HG03097 (cell line): ENCODE results near the gene B4GALT2.

Experiments
- ATAC-seq: cut with Tn5 transposase; IDR thresholded peaks from one replicate; pipeline ENCODE4 v1.9.1; 2021; ENCODE audit not compliant: unreplicated experiment, low FRiP score

B4GALT2 gene

DNA sequence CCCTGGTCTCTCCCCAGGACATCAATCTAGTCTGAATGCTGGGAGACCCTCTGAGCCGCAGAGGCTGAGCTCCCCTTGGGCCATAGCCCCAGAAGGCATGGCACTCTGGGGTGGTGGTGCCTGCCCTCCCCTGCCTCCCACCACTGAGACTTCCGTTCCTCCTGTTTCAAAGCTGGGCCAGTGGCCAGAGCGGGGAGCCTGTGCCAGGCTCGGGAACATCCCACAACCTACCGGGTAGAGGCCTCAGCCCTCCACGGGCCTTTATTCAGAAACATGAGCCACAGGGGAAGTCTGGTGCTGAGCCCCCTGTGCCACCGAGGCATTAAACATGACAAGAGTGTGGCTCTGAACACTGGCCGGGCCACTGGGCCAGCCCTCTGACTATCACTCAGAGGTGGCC lies 20.4 kb downstream of the B4GALT2 start:
- ATAC-seq, result no peak

DNA sequence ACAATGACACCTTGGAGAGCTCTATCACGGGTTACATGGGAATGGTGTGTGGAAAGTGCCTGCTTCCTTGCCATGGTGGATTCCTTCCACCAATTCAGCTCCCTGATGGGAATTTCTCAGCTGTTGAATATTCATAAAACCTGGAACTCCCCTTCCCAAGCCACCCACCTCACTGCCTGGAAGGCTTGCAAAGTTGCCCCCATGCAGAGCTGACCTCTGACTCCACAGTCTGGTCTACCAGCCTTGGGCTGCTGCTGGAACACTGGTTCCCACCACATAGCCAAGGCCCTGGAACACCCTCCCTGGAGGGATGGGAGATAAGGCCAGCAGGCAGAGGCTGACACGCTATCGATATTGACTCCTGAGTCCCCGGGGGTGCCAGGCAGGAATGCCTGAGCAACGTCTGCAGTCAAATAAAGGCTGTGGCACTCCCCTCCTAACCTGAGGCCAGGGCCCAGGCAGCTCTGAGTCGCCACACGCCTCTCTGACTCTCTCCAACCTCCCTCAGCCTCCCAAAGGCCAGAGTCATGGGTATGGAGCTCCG lies 21.2 kb downstream of the B4GALT2 start:
- no peak for ATAC-seq

DNA sequence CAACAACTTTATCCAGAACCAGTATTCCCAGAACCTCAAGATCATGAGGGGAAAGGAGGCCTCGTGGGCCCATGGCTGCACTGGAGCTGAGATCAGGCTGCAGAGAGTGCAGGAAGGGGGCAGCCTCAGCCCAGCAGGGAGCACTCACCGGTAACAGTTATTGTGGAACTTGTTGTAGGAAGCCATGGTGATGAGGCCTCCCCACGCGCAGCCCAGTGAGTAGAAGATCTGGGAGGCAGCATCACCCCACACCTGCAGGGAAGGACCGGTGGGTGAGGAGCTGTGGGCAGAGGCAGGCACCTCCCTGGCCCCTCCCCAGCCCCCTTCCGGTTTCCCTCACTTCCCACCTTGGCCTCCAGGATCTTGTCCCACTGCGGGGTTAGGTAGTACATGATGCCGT lies 23.2 kb downstream of the B4GALT2 start:
- no peak for ATAC-seq

DNA sequence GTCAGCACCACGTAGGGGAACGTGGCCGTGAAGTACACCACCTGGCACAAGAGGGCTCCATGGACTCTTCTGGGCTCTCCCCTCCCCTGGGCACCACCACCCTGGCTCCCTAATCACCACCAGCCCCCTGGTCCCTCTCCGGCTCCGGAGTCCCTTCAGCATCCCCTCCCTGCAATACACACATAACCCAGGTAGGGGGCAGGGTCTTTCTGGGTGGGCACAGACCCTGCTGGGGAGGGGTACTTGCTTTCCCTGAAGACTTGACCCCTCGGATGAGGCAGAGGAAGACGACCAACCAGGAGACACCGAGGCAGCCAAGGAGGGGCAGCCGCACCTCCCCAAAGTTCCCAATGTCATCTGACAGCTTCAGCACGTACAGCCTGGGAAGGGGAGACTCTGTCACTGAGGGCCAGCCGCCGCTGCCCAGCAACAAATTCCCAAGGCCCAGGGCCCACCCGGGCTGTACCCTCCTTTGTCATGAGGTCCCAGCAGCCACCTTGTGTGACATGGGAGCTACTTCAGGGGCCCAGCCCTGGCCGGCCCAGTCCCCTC lies 23.7 kb downstream of the B4GALT2 start:
- ATAC-seq, result no peak

DNA sequence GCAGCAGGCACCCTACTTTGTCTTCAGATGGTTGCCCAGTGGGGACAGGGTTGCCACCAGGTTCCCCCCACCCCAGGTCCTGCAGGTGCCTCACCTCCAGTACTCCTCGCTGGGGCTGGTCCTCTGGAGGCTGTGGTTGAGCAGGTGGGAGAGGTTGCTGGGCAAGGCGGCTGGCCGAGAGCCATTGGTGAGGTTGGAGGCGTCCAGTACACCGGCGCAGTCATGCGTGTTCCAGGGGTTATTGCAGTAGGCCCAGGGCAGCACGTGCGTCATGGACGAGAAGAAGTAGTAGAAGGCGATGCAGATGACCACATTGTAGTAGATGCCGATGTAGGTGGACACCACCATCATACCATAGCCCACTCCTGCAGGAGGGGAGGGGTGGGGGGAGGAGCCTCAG lies 29.2 kb downstream of the B4GALT2 start:
- ATAC-seq, result no peak

DNA sequence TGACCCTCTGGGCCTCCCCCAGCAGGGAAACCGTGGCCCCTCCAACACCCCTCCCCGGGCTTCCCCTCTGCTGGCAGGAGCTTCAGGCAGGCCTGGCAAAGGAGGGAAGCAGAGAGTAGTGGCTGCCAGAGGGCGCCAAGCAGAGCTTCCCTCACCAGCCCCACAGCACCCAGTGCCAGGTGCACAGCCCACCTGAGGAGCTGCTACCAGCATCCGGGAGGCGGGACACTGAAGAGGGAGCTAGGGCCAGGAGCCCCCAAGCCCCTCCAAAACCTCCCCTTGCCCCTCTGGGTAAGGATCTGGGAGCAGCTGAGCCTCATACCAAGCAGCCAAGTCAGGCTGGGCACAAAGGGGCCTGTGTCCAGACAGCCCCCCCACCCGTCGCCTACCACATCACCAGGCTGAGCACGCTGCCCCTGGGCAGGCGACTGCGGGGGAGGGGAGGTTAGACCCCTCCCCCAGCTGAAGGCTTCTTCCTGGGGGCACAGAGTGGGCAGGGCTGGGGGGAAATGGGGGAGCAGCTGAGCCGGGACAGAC lies 32.0 kb downstream of the B4GALT2 start:
- no peak for ATAC-seq

DNA sequence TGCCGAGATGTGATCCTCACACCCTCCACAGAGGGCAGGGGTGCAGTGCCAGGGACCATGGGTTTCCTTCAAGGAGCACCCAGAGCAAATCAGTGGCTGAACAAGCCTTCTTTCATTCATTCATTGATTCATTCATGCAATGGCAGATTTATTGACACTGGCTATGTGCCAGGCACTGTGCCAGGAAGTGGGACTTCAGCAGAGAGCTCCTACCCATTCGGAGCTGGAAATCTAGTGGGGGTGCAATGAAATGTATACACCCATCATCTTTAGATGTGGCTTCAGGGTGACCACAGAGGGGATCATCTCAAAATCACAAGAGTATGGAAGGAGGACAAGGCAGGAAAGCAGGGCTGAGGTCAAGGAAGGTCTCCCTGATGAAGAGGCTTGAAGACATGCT lies 33.4 kb downstream of the B4GALT2 start:
- ATAC-seq, result no peak

DNA sequence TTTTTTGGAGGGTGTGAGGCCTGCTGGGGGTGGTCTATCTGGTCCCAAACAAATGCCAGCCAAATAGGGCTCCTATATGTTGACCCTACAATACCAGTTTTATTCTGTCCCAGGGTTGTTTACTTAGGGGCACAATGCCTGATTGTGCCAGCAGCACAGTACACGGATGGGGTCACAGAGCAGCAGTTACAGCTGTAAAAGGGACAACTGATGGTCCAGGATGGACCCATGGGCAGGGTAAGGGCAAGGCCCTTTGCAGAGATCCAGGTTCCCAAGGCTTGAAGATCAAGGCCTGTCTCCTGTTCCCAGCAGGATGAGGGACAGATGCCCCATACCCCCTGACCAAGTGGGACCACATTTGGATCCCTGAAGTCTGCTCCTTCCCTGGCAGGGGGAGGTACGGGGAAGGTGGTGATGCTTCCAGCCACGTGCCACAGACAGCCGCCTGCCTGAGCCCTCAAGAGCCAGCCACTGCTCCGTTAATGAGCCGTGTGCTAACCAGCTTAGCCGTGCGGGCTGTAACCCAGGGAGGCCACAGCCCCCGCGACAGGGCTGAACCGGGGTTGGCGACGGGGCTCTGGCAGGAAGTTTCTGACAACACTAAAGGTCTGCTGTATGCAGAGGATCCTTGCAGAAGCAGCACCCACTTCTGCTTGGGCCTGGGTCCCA lies 34.1 kb downstream of the B4GALT2 start:
- ATAC-seq, result no peak

DNA sequence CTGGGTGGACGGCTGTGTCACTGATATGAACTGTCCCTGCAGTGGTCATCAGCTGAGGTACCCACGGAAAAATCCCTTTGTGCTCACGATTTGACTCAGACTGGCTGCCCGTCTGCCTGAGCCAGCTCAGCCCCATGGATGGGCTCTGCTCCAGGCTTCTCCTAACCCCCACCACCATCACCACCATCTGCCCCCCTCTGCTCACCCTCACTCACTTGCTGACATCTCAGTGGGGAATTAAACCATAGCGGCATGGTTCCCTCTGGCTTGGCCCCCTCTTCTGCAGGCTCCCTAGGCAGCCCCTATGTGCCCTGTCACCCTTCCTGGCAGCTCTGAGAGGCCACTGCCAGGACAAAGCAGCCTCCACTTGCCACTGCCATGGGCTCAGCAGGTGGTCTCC lies 34.9 kb downstream of the B4GALT2 start:
- no peak for ATAC-seq

DNA sequence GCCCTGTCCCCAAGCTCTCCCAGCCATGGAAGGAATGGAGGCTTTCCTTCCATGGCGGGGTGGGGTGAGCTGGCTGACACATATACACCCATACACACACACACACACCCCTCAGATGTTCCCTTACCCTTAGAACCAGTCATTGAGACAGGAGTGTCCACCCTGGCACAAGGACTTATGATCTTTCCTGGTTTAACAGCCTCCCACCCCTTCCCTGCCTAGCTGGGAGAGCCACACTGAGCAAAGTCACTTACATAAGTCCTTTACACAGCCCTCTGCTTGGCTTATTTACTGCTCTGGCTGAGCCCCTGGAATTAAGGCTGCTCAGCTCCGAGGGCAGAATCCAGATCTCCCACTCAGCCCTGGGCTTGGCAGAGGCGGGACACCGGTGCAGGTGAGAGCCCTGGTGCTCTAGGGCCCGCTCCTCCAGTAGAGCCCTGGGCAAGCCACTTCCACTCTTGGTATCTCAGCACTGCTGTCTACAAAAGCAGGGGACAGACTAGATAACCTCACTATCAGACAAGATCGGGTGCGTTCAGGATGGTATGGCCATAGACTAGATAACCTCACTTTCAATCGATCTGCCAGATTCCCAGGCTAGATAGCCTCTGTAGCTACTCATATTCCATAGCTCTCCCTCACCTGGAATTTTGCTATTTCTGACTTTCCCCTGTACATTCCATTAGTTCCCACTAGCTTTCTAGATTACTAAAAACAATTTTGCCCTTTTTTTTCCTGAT lies 35.5 kb downstream of the B4GALT2 start:
- ATAC-seq, result no peak

DNA sequence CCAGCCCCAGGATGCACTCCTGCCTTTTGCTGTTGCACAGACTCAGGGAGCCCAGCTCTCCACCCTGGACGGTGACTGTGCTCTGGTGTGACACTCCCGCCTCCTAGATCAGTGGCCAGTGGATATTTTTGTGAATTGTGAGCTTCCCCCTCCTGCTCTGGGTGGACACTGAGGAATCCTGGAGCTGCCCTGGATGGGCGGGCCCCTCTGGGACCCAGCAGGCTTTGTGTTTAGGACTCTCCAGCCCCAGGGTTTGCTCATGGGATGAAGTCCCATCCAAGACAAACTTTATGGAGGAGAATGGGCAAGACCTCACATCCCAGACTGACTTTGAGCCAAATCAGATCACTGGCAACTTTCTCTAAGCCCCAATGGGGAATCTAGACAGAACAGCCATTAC lies 36.2 kb downstream of the B4GALT2 start:
- no peak for ATAC-seq

DNA sequence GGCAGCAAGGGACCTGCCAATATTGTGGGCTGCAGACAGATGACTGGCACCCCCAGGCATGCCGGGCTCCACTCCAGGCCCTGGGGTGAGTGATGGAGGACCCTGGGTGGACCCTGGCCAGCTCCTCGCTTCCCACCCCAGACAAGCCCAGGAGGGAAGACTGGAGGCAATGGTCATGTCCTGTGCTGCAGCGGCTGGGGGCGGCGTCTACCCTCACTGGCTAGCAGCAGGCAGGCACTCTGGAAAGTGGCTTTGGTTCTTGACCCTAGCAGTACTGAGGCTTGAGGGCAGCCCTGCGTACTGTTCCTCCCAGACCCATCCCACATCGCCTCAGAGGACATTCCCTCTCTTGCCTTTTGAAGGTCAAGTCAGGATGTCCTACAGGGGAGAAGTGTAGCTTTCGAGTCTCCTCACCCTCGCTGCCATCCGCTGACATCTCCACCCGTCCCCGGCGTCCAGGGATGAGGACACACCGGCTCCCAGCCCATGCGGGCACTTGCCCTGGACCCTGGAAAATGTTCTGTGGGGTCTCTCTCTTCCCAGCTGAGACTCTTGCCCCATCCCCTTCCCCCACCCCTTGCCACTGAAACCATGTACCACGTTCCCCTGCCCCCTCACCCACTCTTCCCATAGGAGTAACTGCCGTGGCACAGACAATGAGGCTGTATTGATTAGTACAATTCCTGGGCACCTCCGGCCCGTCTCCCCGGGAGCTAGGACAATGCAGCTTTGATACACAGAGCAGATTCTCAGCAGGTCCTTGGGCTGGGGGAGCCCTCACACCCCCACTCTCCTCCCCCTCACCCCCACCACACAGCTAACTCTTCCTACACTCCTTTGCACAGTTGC lies 37.3 kb downstream of the B4GALT2 start:
- no peak for ATAC-seq

DNA sequence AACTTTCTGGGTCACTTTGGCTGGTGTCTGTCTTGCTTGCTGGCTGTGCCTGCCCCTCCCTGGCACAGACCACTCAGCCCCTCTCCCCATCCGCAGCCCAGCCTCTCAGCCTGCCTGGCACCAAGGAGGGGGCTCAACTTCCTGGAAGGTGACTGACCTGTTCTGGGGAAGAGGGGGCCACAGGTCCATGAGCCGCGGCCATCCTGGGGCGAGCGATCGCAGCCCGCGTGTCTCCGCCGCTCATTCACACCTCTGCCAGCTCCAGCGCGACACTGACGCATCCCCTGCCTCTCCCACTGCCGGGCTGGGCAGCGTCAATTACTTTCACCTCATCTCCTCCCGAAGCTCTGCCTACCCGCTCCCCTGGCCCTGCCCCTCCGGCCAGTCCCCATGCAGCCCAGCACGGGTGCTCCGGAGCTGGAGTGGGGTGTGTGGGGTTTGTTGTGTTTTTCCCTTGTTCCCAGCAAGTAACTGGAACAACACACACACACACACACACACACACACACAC lies 37.9 kb downstream of the B4GALT2 start:
- ATAC-seq, result no peak

DNA sequence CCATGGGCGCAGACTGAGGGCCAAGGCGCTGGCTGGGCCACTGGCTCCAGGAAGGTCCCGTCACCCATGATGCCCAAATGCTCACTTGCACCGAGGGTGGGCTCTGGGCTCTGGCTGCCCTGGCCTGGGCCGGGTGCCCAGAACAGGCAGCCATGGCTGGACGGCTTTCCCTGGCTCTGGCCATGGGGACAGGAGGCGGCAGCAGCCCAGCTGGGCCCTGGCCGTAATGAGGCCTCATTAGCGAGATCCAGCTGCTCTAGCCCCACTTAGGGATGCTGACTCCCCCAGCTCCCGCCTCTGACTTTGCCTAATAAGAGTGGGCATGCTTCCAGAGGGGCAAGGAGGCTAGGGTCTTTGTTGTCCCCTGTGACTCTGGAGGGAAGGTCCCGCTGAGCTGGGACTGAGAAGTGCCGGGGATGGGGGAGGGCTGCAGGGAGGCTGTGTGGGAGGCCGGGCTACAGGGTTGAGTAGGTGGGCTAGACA lies 40.5 kb downstream of the B4GALT2 start:
- ATAC-seq, result no peak

DNA sequence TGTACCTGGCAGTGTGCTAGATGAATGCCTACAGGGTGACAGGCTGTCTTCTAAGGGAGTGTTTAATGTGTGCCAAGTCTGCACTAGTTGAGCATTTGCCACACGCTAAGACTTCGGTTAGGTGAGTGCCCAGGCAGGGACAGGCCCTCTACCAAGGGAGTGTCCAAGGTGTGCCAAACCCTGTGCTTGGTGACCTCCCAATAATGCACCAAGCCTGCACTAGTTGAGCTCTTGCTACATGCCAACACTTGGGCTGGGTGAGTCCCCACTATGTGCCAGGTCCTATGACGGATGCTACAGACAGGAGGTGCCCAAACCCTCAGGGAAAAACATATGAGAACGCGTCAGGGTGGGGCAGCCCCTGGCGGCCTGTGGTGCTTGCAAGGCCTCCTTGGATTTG lies 41.5 kb downstream of the B4GALT2 start:
- ATAC-seq, result no peak

DNA sequence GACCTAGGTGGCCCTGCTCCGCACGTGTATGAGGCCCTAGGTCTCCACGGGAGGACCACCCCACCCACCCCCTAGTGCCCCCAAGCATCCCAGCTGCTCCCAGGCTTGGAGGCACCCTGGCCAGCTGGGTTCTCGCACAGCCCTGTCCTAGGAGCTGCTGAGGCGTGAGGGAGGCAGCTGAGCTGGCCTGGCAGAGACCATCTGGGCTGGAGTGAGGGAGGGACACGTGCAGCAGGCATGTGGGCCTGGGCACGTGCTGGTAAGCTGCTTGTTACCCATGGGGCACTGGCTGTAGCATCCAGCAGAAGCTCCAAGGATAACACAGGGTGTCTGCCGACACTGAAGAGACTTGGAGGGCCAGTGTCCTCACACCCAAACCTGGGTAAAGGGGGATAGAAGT lies 42.1 kb downstream of the B4GALT2 start:
- no peak for ATAC-seq

DNA sequence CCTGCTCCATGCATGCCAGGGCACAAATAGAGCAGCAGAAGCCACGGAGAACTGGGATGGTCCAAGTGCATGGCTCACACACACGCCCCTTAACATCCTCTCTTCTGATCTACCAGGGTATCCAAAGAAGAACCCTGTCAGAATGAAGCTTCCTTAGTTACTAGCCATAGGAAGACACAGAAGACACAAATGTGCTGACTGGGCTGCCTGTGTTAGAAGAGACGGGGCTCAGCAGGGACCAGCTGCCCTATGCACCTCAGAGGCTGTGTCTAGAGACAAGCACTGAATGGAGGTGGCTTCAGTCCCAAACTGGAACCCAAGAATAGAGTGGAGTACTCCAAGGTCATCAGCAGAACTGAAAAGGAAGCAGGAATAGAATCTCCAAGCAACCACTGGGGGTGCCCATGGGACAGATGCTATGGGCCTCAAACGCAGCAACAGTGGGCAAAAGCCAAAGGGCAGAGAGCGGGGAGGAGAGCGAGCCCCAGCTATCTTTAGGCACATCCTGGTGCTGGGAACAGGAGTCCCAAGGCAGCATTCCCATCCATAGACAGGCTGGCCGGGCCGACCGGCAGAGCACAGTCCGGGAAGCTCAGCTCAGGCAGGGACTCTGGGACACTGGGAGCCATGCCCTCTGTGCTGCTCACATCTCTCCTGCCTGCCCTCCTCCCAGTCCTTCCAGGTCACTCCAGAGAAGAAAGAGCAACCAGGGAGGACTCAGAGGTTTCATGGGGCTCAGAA lies 42.7 kb downstream of the B4GALT2 start:
- ATAC-seq, result no peak

DNA sequence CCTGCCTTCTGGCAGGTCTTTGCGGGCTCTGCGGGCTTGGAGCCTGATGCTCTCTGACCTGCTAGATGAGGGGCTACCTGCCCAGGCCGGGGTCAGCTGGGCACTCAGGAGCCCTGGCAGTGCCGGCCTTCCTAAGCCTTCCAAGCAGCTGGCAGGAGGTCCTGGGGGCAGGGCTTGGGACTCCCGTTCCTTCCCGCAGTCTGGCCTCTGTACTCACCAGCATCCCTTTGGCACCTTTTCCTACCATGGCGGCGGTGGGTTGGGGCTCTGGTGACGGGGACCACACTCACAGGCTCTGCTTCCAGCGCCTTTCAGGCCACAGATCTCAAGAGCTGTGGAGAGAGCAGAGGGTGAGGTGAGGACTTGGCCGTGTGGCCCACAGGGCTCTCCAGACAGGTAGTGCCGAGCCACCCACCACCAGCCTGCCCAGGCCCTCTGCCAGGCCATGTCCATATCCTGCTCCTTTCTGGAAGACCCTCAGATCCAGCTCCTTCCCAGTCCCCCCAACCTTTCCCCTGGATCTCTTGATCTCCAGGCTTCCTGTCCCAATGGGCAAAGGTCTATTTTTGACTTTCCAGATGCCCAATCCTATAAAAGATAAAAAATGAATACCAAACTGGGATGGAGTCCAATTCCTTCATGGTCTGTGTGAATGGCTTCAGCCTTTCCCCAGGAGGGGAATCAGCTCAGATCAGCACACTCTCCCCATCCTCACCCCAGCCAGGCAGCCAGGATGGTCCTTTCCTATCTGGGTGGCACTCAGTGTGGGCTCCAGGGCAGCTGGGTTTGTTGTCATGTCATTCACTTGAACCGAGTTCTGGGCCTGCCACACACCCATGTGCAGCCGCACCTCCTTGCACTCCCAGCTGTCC lies 45.3 kb downstream of the B4GALT2 start:
- ATAC-seq, result no peak
